Activated CD4-positive, alpha-beta memory T cell treated with anti-CD3 and anti-CD28 coated beads, Interleukin-2, amount 10 ng/mL, durations not matched to agents 7 days and 5 days (primary cell): ENCODE measurements around the gene MPZL2. TPM values are rescaled to one million over a fixed set of nuclear protein-coding genes. Genes with fewer than 3 reads are reported as not detected.
"Not testable (repeated sequence)": the region's sequence is repeated elsewhere in the genome, so short reads cannot be mapped to it uniquely, and the experiment has no call there.

Experiments used
- CTCF ChIA-PET: fragments of 350-600 bp; sonication (Branson Sonifier 250); formaldehyde crosslinking; loops from one replicate; lab custom pipeline; 2021; ENCODE audit warnings: antibody characterized with exemption, inconsistent platforms; lab: Charles Lee
- POLR2A ChIA-PET: fragments of 350-600 bp; sonication (Branson Sonifier 250); formaldehyde crosslinking; loops from one replicate; lab custom pipeline; 2021; ENCODE audit warnings: antibody characterized with exemption; lab: Charles Lee
- DNase-seq: peaks from one replicate; pipeline ENCODE4 v3.0.0-alpha.2; 2020
- H3K27ac Mint-ChIP-seq: one replicate; pipeline ENCODE4 v1.8.0; 2021; ENCODE audit warnings: mild to moderate bottlenecking, mixed read lengths
- H3K27me3 Mint-ChIP-seq: one replicate; pipeline ENCODE4 v1.8.0; 2021; ENCODE audit warnings: mixed read lengths
- H3K36me3 Mint-ChIP-seq: one replicate; pipeline ENCODE4 v1.8.0; 2021; ENCODE audit warnings: low read depth, mixed read lengths
- H3K4me1 Mint-ChIP-seq: one replicate; pipeline ENCODE4 v1.8.0; 2021; ENCODE audit warnings: mixed read lengths
- H3K4me3 Mint-ChIP-seq: one replicate; pipeline ENCODE4 v1.8.0; 2021; ENCODE audit warnings: mild to moderate bottlenecking, mixed read lengths
- H3K9me3 Mint-ChIP-seq: one replicate; pipeline ENCODE4 v1.8.0; 2021; ENCODE audit warnings: mixed read lengths
- total RNA-seq, 2 experiments: library from RNA; stranded (reverse); gene quantifications; one replicate each; pipeline ENCODE4 v1.2.3, GENCODE V29; 2021

MPZL2 gene
- total RNA-seq, result 1 to 10 TPM; 3.8 to 5.3 TPM

DNA sequence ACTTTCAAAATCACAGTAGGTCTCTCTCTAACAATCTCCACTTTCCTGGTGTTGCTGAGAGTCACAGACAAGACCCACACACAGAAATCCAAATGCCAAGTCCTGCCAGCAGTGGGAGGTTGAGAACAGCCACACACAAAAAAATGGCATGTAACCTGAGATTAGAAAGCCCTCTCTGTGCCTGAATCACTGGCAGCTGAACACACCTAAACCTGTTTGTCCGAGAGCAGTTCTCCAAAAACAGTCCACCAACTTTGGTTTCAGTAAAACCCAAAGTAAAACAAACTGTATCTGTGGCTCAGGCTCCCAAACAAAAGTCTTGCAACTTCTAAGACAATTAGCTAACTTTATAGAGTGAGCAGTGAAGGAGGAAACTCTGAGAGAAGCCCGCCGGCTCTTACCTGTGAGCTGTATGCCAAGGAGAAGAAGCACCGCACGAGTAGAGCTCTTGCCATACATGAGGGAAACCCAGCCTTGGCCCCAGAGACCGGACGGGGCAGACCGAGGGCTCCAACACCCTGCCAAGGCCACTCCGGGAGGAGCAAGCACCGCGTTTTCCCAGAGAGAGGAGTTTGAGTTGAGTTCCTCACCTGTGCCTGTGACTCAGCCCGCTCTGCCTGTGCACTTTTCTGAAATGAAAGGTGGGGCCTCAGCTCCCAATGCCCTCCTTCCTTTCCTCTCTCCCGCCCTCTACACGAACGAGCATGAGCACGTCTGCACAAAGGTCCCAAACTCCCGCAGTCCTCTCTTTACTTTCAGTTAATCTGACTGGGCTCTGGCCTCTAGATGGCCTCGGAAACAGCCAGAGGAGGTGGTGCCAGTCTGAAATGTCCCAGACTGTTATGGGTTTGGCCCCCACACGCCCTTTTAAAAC lies at the start of gene MPZL2:
TSS of gene MPZL2 (minus strand) at position 603 of the 874 bp plus-strand sequence. CDS start at position 459, 144 bp downstream.
- peak within 1 kb of the TSS; percentile 72 for H3K4me3 Mint-ChIP-seq

DNA sequence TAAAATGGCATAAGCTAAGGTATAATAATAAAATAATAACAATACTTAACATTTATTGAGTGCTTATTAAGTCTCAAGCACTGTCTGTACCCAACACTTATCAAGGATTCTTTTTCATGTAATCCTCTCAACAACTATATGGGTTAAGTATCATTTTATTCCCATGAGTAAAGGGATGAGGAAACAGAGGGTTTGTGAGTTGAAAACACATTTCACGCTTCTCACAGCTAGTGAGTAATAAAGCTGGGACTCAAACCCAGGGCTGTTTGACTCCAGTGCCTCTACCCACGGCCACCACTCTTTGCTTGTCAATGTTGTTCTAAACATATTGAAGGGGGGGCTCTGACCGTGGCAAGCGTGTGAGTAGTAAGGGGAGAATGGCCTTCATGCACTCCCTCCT lies 49.1 kb upstream of the MPZL2 start:
- ChIA-PET POLR2A (no interaction called here), CTCF (interaction anchor here (0.8 to 3.0 kb wide), 3 partner anchors 17 to 40 kb away, joined by 3 to 12 read pairs (median 11); partner anchors contain the start of gene CD3D)
- DNase-seq, result no peak
- Mint-ChIP-seq H3K36me3 (peaks cover 77% of the 10 kb centered on the region), H3K4me3 (no peak overlapping the region), H3K27me3 (no peaks in the 10 kb centered on the region), H3K27ac (no peak overlapping the region), H3K4me1 (peaks cover 84% of the 10 kb centered on the region), H3K9me3 (no peaks in the 10 kb centered on the region)

More for the DNA sequence above, at the start of gene MPZL2:
- peaks cover 42% of the 10 kb centered on the region for H3K4me1 Mint-ChIP-seq
- H3K27me3 Mint-ChIP-seq, result peaks cover 10% of the 10 kb centered on the region
- no peaks in the 10 kb centered on the region for H3K9me3 Mint-ChIP-seq
- H3K27ac Mint-ChIP-seq, result no peak within 1 kb of the TSS
- H3K36me3 Mint-ChIP-seq, result peaks cover 5% of the 10 kb centered on the region
- CTCF ChIA-PET, result interaction anchor here (1.1 to 3.7 kb wide), 7 partner anchors 12 to 134 kb away, joined by 3 to 19 read pairs (median 4); partner anchors contain the start of gene MPZL3
- DNase-seq, result no peak
- POLR2A ChIA-PET, result interaction anchor here (0.7 to 2.1 kb wide), 8 partner anchors 10 to 62 kb away, joined by 3 to 8 read pairs (median 4); partner anchors contain the start of gene MPZL3

DNA sequence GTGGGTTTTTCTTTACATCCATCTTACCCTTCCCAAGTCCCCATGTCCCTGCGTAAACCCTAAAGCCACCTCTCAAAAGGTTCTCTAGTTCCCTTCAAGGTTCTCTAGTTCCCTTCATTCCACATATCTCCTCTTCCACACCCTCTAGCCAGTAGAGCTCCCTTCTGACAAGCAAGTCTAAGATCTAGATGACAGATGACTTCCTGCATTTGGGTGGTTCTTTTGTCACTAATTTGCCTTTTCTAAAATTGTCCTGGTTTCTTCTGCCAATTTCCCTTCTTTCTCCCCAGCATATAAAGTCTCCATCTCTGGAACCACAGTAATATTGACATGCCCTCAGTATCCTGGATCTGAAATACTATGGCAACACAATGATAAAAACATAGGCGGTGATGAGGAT lies 48.2 kb upstream of the MPZL2 start:
- Mint-ChIP-seq H3K4me1 (peaks cover 88% of the 10 kb centered on the region), H3K27me3 (no peaks in the 10 kb centered on the region), H3K9me3 (no peaks in the 10 kb centered on the region), H3K36me3 (peaks cover 82% of the 10 kb centered on the region), H3K27ac (peak overlapping the region; percentile 53), H3K4me3 (no peak overlapping the region)
- ChIA-PET POLR2A (interaction anchor here (1.1 to 1.6 kb wide), 3 partner anchors 47 to 98 kb away, joined by 3 to 7 read pairs (median 4); partner anchors contain the start of genes MPZL3 and UBE4A), CTCF (interaction anchor here (1.1 to 2.8 kb wide), 7 partner anchors 17 to 114 kb away, joined by 3 to 15 read pairs (median 5); partner anchors contain the start of gene CD3D)
- no peak for DNase-seq

DNA sequence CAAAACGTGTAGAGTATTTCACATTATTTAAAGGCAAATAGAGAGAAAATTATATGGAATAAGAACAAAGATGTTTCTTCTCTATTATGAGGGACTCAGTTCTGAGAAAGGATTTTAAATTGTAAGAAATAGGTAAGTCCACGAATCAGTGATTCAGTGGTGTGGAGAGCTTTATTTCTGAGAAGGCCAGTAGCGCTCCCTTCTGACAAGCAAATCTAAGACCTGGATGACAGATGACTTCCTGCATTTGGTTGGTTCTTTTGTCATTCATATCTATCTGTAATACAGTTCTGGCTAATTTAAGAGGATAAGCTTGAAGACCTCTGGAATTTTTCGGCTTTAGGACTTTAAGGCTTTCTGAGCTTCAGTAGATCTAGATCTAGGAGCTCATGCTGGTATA lies 47.4 kb upstream of the MPZL2 start:
- no peaks in the 10 kb centered on the region for H3K9me3 Mint-ChIP-seq
- peaks cover 88% of the 10 kb centered on the region for H3K4me1 Mint-ChIP-seq
- no peak for DNase-seq
- peak overlapping the region; percentile 53 for H3K27ac Mint-ChIP-seq
- H3K36me3 Mint-ChIP-seq, result peaks cover 85% of the 10 kb centered on the region
- no peaks in the 10 kb centered on the region for H3K27me3 Mint-ChIP-seq
- ChIA-PET POLR2A (interaction anchor here (1.1 to 1.6 kb wide), 3 partner anchors 48 to 97 kb away, joined by 3 to 7 read pairs (median 4); partner anchors contain the start of genes MPZL3 and UBE4A), CTCF (interaction anchor here (1.1 to 2.8 kb wide), 7 partner anchors 16 to 113 kb away, joined by 3 to 15 read pairs (median 5); partner anchors contain the start of gene CD3D)
- no peak overlapping the region for H3K4me3 Mint-ChIP-seq

DNA sequence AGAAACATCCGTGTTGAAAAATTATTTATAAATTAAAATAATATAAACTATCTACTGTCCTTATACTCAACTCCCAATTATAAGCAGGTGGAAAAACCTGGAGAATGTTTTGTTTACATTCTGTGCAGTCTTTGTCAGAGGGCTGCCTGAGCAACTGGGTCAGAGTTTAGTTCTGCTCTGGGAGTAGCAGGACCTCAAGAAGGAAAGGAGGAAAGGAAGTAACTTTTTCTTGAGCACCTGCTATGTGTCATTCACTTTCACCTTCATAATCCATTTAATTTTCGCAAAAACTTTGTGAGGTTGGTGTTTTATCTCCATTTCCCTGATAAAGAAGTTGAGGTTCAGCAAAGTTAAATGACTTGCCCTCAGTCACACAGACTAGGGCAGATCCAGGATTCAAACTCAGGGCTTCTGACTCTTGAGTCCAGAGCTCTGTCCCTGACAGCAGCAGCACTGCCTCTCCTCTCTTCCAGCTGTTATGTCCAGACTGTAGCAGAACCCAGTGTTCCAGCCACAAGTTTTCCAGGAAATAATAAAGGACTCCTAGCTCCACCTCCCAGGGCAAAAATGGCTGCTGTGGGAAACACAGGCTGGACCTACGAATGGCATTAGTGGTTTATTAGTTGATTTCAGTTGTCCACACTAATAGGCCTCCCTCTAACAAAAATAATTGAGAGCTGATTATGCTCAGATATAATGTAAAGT lies 46.8 kb upstream of the MPZL2 start:
- ChIA-PET CTCF (interaction anchor here (1.1 to 2.8 kb wide), 7 partner anchors 14 to 112 kb away, joined by 3 to 15 read pairs (median 5); partner anchors contain the start of gene CD3D), POLR2A (interaction anchor here (1.1 to 1.6 kb wide), 3 partner anchors 48 to 97 kb away, joined by 3 to 7 read pairs (median 4); partner anchors contain the start of genes MPZL3 and UBE4A)
- peak overlapping the region; percentile 45 for H3K27ac Mint-ChIP-seq
- peaks cover 89% of the 10 kb centered on the region for H3K36me3 Mint-ChIP-seq
- DNase-seq, result no peak
- no peak overlapping the region for H3K4me3 Mint-ChIP-seq
- H3K9me3 Mint-ChIP-seq, result no peaks in the 10 kb centered on the region
- no peaks in the 10 kb centered on the region for H3K27me3 Mint-ChIP-seq
- H3K4me1 Mint-ChIP-seq, result peaks cover 86% of the 10 kb centered on the region

DNA sequence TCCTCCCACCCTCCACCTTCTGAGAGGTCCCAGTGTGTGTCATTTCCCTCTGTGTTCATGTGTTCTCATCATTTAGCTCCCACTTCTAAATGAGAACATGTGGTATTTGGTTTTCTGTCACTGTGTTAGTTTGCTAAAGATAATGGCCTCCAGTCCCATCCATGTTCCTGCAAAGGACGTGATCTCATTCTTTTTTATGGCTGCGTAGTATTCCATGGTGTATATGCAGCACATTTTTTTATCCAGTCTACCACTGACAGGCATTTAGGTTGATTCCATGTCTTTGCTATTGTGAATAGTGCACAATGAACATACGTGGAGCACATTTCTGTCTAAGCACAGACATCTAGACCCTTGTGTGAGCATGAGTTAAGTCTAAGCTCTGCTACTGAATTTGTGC lies 46.2 kb upstream of the MPZL2 start:
- peak overlapping the region; percentile 22 for H3K27ac Mint-ChIP-seq
- no peaks in the 10 kb centered on the region for H3K9me3 Mint-ChIP-seq
- H3K4me1 Mint-ChIP-seq, result peaks cover 83% of the 10 kb centered on the region
- H3K27me3 Mint-ChIP-seq, result no peaks in the 10 kb centered on the region
- no peak for DNase-seq
- ChIA-PET POLR2A (no interaction called here), CTCF (interaction anchor here (1.3 to 2.4 kb wide), 3 partner anchors 14 to 112 kb away, joined by 3 to 14 read pairs (median 11); no protein-coding TSS in a partner anchor)
- H3K4me3 Mint-ChIP-seq, result no peak overlapping the region
- H3K36me3 Mint-ChIP-seq, result peaks cover 88% of the 10 kb centered on the region

DNA sequence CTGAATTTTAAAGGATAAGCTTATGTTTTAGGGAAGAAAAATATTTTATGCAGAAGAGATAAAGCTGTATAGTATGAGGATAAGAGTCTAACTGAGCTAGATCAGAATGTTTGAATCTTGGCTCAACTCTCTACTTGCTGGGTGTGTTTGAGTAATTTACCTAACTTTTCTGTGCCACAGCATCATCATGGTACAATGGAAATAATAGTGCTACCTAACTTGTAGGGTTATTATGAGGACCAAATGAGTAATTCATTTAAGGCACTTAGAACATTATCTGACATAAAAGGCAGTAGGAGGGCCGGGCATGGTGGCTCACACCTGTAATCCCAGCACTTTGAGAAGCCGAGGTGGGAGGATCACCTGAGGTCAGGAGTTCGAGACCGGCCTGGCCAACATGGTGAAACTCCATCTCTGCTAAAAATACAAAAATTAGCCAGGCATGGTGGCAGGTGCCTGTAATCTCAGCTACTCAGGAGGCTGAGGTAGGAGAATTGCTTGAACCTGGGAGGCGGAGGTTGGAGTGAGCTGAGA lies 45.0 kb upstream of the MPZL2 start:
- not testable (repeated sequence) for DNase-seq, H3K27me3 Mint-ChIP-seq, H3K9me3 Mint-ChIP-seq, H3K4me3 Mint-ChIP-seq
- ChIA-PET CTCF (interaction anchor here (0.6 to 6.5 kb wide), 4 partner anchors 13 to 136 kb away, joined by 3 to 43 read pairs (median 8); no protein-coding TSS in a partner anchor), POLR2A (interaction anchor here (0.6 to 1.4 kb wide), 2 partner anchors 24 to 107 kb away, joined by 3 to 4 read pairs; no protein-coding TSS in a partner anchor)
- Mint-ChIP-seq H3K27ac (peak overlapping the region; percentile 48), H3K4me1 (peaks cover 78% of the 10 kb centered on the region), H3K36me3 (peaks cover 84% of the 10 kb centered on the region)

DNA sequence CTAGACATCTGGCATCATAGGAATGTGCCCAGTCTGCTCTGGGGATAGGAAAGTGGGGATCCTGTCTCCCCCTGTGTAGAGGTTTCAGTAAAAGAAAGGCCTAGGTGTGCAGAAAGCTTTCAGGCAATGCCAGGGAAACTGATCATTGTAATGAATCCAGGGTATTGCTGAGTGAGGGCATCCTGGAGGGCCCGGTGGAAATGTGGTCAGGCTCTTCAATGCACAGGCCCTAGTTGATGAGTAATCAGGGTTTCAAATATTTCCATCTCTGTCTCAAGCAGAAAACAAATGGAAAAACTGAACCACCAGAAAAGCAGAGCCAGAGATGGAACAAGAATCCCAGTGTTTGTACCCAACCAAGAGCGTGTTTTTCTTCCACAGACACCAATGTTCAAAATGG lies 42.5 kb upstream of the MPZL2 start:
- ChIA-PET POLR2A (interaction anchor here (0.9 to 4.2 kb wide), 11 partner anchors 11 to 129 kb away, joined by 3 to 32 read pairs (median 6); partner anchors contain the start of genes JAML, KMT2A and UBE4A), CTCF (interaction anchor here (1.4 to 6.5 kb wide), 5 partner anchors 11 to 108 kb away, joined by 3 to 43 read pairs (median 13); partner anchors contain the start of gene CD3G)
- Mint-ChIP-seq H3K9me3 (no peaks in the 10 kb centered on the region), H3K27me3 (no peaks in the 10 kb centered on the region), H3K27ac (peak overlapping the region; percentile 99), H3K36me3 (peaks cover 63% of the 10 kb centered on the region), H3K4me3 (peak overlapping the region; percentile 99), H3K4me1 (peaks cover 68% of the 10 kb centered on the region)
- peak; percentile 58 for DNase-seq

DNA sequence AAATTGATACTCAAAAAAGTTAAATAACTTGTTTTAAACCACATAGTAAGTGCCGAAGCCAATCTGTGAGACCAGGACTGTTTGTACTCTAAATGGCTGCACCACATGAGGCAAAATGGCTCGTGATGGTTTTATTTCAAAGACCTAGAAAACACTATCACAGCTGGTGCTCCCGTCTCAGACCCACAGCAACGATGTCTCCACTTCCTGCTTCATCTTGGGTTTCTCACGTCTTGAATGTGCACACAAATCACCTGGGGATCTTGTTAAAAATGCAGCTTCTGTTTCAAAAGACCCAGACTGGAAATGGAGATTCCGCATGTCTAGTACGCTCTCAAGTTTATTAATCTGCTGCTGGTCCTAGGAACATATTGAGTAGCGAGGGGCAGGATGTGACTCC lies 41.6 kb upstream of the MPZL2 start:
- Mint-ChIP-seq H3K9me3 (no peaks in the 10 kb centered on the region), H3K36me3 (peaks cover 56% of the 10 kb centered on the region), H3K4me1 (peaks cover 63% of the 10 kb centered on the region), H3K4me3 (peak overlapping the region; percentile 99), H3K27me3 (no peaks in the 10 kb centered on the region), H3K27ac (peak overlapping the region; percentile 99)
- DNase-seq, result peak; percentile 53
- CTCF ChIA-PET, result interaction anchor here (0.9 to 6.5 kb wide), 13 partner anchors 10 to 107 kb away, joined by 3 to 43 read pairs (median 6); partner anchors contain the start of genes CD3D, CD3G and JAML
- POLR2A ChIA-PET, result interaction anchor here (0.9 to 4.2 kb wide), 20 partner anchors 10 to 318 kb away, joined by 3 to 32 read pairs (median 6); partner anchors contain the start of genes JAML, KMT2A, MPZL3 and UBE4A

DNA sequence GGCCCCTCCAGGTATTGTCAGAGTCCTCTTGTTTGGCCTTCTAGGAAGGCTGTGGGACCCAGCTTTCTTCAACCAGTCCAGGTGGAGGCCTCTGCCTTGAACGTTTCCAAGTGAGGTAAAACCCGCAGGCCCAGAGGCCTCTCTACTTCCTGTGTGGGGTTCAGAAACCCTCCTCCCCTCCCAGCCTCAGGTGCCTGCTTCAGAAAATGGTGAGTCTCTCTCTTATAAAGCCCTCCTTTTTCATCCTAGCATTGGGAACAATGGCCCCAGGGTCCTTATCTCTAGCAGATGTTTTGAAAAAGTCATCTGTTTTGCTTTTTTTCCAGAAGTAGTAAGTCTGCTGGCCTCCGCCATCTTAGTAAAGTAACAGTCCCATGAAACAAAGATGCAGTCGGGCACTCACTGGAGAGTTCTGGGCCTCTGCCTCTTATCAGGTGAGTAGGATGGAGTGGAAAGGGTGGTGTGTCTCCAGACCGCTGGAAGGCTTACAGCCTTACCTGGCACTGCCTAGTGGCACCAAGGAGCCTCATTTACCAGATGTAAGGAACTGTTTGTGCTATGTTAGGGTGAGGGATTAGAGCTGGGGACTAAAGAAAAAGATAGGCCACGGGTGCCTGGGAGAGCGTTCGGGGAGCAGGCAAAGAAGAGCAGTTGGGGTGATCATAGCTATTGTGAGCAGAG lies 40.6 kb upstream of the MPZL2 start, which contains the start of gene CD3E:
TSS of gene CD3E (plus strand) at position 163 of the 681 bp plus-strand sequence. CDS start at position 386, 223 bp downstream.
- peaks cover 56% of the 10 kb centered on the region for H3K4me1 Mint-ChIP-seq
- no peaks in the 10 kb centered on the region for H3K9me3 Mint-ChIP-seq
- CTCF ChIA-PET, result interaction anchor here (0.8 to 6.5 kb wide), 16 partner anchors 9 to 106 kb away, joined by 3 to 43 read pairs (median 4); partner anchors contain the start of genes CD3D, CD3G and JAML
- H3K4me3 Mint-ChIP-seq, result peak within 1 kb of the TSS; percentile 99
- no peaks in the 10 kb centered on the region for H3K27me3 Mint-ChIP-seq
- POLR2A ChIA-PET, result interaction anchor here (0.6 to 4.2 kb wide), 35 partner anchors 9 to 1074 kb away, joined by 3 to 32 read pairs (median 4); partner anchors contain the start of genes ARCN1, ATP5MG, JAML and KMT2A
- DNase-seq, result peak; percentile 80
- peaks cover 48% of the 10 kb centered on the region for H3K36me3 Mint-ChIP-seq
- peak within 1 kb of the TSS; percentile 99 for H3K27ac Mint-ChIP-seq

DNA sequence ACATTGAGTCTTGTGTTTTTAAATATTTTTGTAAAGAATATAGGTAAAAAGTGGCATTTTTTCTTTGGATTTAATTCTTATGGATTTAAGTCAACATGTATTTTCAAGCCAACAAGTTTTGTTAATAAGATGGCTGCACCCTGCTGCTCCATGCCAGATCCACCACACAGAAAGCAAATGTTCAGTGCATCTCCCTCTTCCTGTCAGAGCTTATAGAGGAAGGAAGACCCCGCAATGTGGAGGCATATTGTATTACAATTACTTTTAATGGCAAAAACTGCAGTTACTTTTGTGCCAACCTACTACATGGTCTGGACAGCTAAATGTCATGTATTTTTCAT lies 40.1 kb upstream of the MPZL2 start:
- no peaks in the 10 kb centered on the region for H3K27me3 Mint-ChIP-seq
- POLR2A ChIA-PET, result interaction anchor here (0.6 to 4.2 kb wide), 24 partner anchors 9 to 268 kb away, joined by 3 to 32 read pairs (median 4); partner anchors contain the start of genes ARCN1, ATP5MG, JAML and MPZL3
- peaks cover 51% of the 10 kb centered on the region for H3K4me1 Mint-ChIP-seq

More for the DNA sequence above, 40.1 kb upstream of the MPZL2 start:
- CTCF ChIA-PET, result interaction anchor here (0.8 to 6.5 kb wide), 13 partner anchors 8 to 105 kb away, joined by 3 to 43 read pairs (median 6); partner anchors contain the start of genes CD3D and CD3G
- Mint-ChIP-seq H3K36me3 (peaks cover 43% of the 10 kb centered on the region), H3K9me3 (no peaks in the 10 kb centered on the region), H3K4me3 (peak overlapping the region; percentile 99), H3K27ac (peak overlapping the region; percentile 99)
- no peak for DNase-seq
